HG03097 (cell line): ENCODE data around the gene NEUROD2.

Source experiments
- ATAC-seq: cut with Tn5 transposase; IDR thresholded peaks from one replicate; pipeline ENCODE4 v1.9.1; 2021; ENCODE audit not compliant: unreplicated experiment, low FRiP score

The NEUROD2 gene

GRCh38 chr17:39581759-39582085 is 26.0 kb downstream of the NEUROD2 start:
- ATAC-seq = no peak

GRCh38 chr17:39581071-39581758 is 26.5 kb downstream of the NEUROD2 start:
- ATAC-seq = no peak

- ATAC-seq = no peak
Observed at GRCh38 chr17:39580082-39580468, 27.6 kb downstream of the NEUROD2 start.

- ATAC-seq = no peak
Observed at GRCh38 chr17:39579318-39580081, 28.2 kb downstream of the NEUROD2 start.

GRCh38 chr17:39578272-39578671 is 29.4 kb downstream of the NEUROD2 start:
- ATAC-seq = no peak

- ATAC-seq = no peak
Observed at GRCh38 chr17:39576187-39576586, 31.5 kb downstream of the NEUROD2 start.

- no peak for ATAC-seq
Observed at GRCh38 chr17:39573447-39574298, 34.0 kb downstream of the NEUROD2 start.

GRCh38 chr17:39572121-39572520 is 35.6 kb downstream of the NEUROD2 start:
- ATAC-seq = no peak

- ATAC-seq = no peak
Observed at GRCh38 chr17:39569126-39569525, 38.6 kb downstream of the NEUROD2 start.

- ATAC-seq = no peak
Observed at GRCh38 chr17:39568702-39569101, 39.0 kb downstream of the NEUROD2 start.

- ATAC-seq = no peak
Observed at GRCh38 chr17:39566094-39566850, 41.4 kb downstream of the NEUROD2 start.

- ATAC-seq = no peak
Observed at GRCh38 chr17:39564211-39564848, 43.4 kb downstream of the NEUROD2 start.

GRCh38 chr17:39563476-39563875 is 44.2 kb downstream of the NEUROD2 start:
- ATAC-seq = no peak

GRCh38 chr17:39562976-39563375 is 44.7 kb downstream of the NEUROD2 start:
- no peak for ATAC-seq

- no peak for ATAC-seq
Observed at GRCh38 chr17:39562395-39562794, 45.3 kb downstream of the NEUROD2 start.

GRCh38 chr17:39556423-39556822 is 51.3 kb downstream of the NEUROD2 start:
- ATAC-seq = no peak

- ATAC-seq = no peak
Observed at GRCh38 chr17:39555368-39555767, 52.4 kb downstream of the NEUROD2 start.
